HL-60 (cell line): ENCODE results near the gene FAM98C.

Experiments
- CTCF ChIP-seq: IDR thresholded peaks from one replicate; pipeline ENCODE4 v1.5.1; 2011; ENCODE audit warnings: low read length, control low read depth, inconsistent platforms; ENCODE audit not compliant: insufficient read depth
- GABPA ChIP-seq: IDR thresholded peaks from 2 replicates; pipeline ENCODE4 v1.6.1; 2012; ENCODE audit warnings: low read depth
- REST ChIP-seq: IDR thresholded peaks from 2 replicates; pipeline ENCODE4 v1.6.1; 2012; ENCODE audit warnings: low read depth; ENCODE audit not compliant: insufficient replicate concordance
- SPI1 ChIP-seq: IDR thresholded peaks from 2 replicates; pipeline ENCODE4 v1.6.1; 2012; ENCODE audit warnings: low read depth, mild to moderate bottlenecking, borderline replicate concordance

GRCh38 chr19:38367041-38367440, 35.9 kb upstream of the FAM98C start:
- TF ChIP-seq CTCF: no peak
- no peak for TF ChIP-seq GABPA
- TF ChIP-seq SPI1: no peak
- TF ChIP-seq REST: no peak
